Ascending aorta (tissue), 2 donors: ENCODE data around the gene KLHL30. TPM values are rescaled to one million over a fixed set of nuclear protein-coding genes. Genes with fewer than 3 reads are reported as not detected.

Experiments
- DNase-seq, 2 donors: peaks; one replicate each; pipeline ENCODE4 v3.0.0-alpha.2; 2019; ENCODE audit warnings: low spot score in 2 of 2
- H3K27ac ChIP-seq, 2 donors: fragments of 200-600 bp; sonication (generic); one replicate each; pipeline ENCODE4 v1.5.1; 2016 to 2017; ENCODE audit warnings: mild to moderate bottlenecking in 1 of 2
- H3K27me3 ChIP-seq: fragments of 200-600 bp; sonication (generic); one replicate; pipeline ENCODE4 v1.5.1; 2017
- H3K36me3 ChIP-seq, 2 donors: fragments of 200-600 bp; sonication (generic); one replicate each; pipeline ENCODE4 v1.5.1; 2016
- H3K4me1 ChIP-seq, 2 donors: fragments of 200-600 bp; sonication (generic); one replicate each; pipeline ENCODE4 v1.5.1; 2016 to 2017; ENCODE audit warnings: mild to moderate bottlenecking in 1 of 2
- H3K4me3 ChIP-seq, 2 donors: fragments of 200-600 bp; sonication (generic); one replicate each; pipeline ENCODE4 v1.5.1; 2016 to 2017; ENCODE audit warnings: mild to moderate bottlenecking in 1 of 2
- H3K9me3 ChIP-seq, 2 donors: fragments of 200-600 bp; sonication (generic); one replicate each; pipeline ENCODE4 v1.5.1; 2016
- CTCF ChIP-seq, 3 experiments: fragments of 200-600 bp in 2 of 3; fragments of 450-650 bp in 1 of 3; sonication (generic) in 2 of 3; IDR thresholded peaks; one replicate each; pipeline ENCODE4 v1.5.1; 2016 to 2019; ENCODE audit warnings: antibody characterized with exemption in 3 of 3, mild to moderate bottlenecking in 1 of 3, moderate library complexity in 1 of 3
- intact Hi-C: fragments of 100-400 bp; cut with DNase I; formaldehyde crosslinking; loops from one replicate; pipeline ENCODE4 v1.15.1; 2023
- total RNA-seq: library from RNA; depleted of rRNA; stranded (reverse); fragments of >200 nt; gene quantifications from one replicate; pipeline ENCODE4 v1.1.0, GENCODE V29; 2016

KLHL30 gene
- total RNA-seq, 1 donor from 2014 or later: 28.2 TPM

- no peak for TF ChIP-seq CTCF (IDR thresholded peaks at IDR 0.05)
- Histone ChIP-seq H3K4me3 (no peak overlapping the region), H3K27me3 (no peaks in the 10 kb centered on the region), H3K4me1 (peaks cover 8 to 34% of the 10 kb centered on the region in 2 donors), H3K9me3 (no peaks in the 10 kb centered on the region), H3K36me3 (peaks cover 41 to 63% of the 10 kb centered on the region in 2 donors), H3K27ac (peak overlapping the region; percentile 85 to 91)
- intact Hi-C loops: loop anchor here (2.0 kb wide), 2 partner anchors 31 to 111 kb away; partner anchors contain the start of genes ILKAP and SCLY
- no peak for DNase-seq
Measured at GRCh38 chr2:238171575-238172187, 33.2 kb downstream of the KLHL30 start.

- no peak for DNase-seq
- peaks cover 41 to 64% of the 10 kb centered on the region in 2 donors for H3K36me3 ChIP-seq
- peaks cover 8 to 34% of the 10 kb centered on the region in 2 donors for H3K4me1 ChIP-seq
- H3K27ac ChIP-seq: peak overlapping the region; percentile 85 to 91
- TF ChIP-seq CTCF (IDR thresholded peaks at IDR 0.05): no peak
- no peak overlapping the region for H3K4me3 ChIP-seq
- no peaks in the 10 kb centered on the region for H3K9me3 ChIP-seq
- H3K27me3 ChIP-seq: no peaks in the 10 kb centered on the region
- intact Hi-C loops: no loop called here
Measured at GRCh38 chr2:238172439-238172838, 34.0 kb downstream of the KLHL30 start.

- Histone ChIP-seq H3K4me1 (peaks cover 8 to 27% of the 10 kb centered on the region in 2 donors), H3K27me3 (no peaks in the 10 kb centered on the region), H3K27ac (no peak overlapping the region), H3K36me3 (peaks cover 53 to 71% of the 10 kb centered on the region in 2 donors), H3K4me3 (no peak overlapping the region), H3K9me3 (no peaks in the 10 kb centered on the region)
- intact Hi-C loops: no loop called here
- DNase-seq: no peak
- TF ChIP-seq CTCF (IDR thresholded peaks at IDR 0.05): no peak
Measured at GRCh38 chr2:238173692-238174091, 35.2 kb downstream of the KLHL30 start.

GRCh38 chr2:238174291-238174690, 35.8 kb downstream of the KLHL30 start:
- H3K4me3 ChIP-seq: no peak overlapping the region
- no peak for DNase-seq
- TF ChIP-seq CTCF (IDR thresholded peaks at IDR 0.05): no peak
- no peaks in the 10 kb centered on the region for H3K9me3 ChIP-seq
- H3K27ac ChIP-seq: no peak overlapping the region
- intact Hi-C loops: no loop called here
- peaks cover 58 to 73% of the 10 kb centered on the region in 2 donors for H3K36me3 ChIP-seq
- no peaks in the 10 kb centered on the region for H3K27me3 ChIP-seq
- peaks cover 6 to 22% of the 10 kb centered on the region in 2 donors for H3K4me1 ChIP-seq

- H3K9me3 ChIP-seq: no peaks in the 10 kb centered on the region
- H3K27ac ChIP-seq: no peak overlapping the region
- TF ChIP-seq CTCF (IDR thresholded peaks at IDR 0.05): no peak
- H3K4me3 ChIP-seq: no peak overlapping the region
- intact Hi-C loops: no loop called here
- peaks cover 63 to 77% of the 10 kb centered on the region in 2 donors for H3K36me3 ChIP-seq
- H3K4me1 ChIP-seq: peaks cover 6 to 20% of the 10 kb centered on the region in 2 donors
- H3K27me3 ChIP-seq: no peaks in the 10 kb centered on the region
- no peak for DNase-seq
Measured at GRCh38 chr2:238174701-238175100, 36.2 kb downstream of the KLHL30 start.
